Stimulated activated CD8-positive, alpha-beta memory T cell treated with anti-CD3 and anti-CD28 coated beads, Interleukin-15, amount 100 ng/mL, for 48 hours (primary cell): ENCODE results near the gene PKD1L1.

Experiments used
- DNase-seq, 2 donors: peaks; one replicate each; pipeline ENCODE4 v3.0.0-alpha.2; 2020; ENCODE audit warnings: low read depth in 2 of 2

The PKD1L1 gene

GRCh38 chr7:47875406-47875805 is 72.9 kb downstream of the PKD1L1 start:
- no peak for DNase-seq

GRCh38 chr7:47873762-47874161 is 74.5 kb downstream of the PKD1L1 start:
- DNase-seq, result no peak

DNA sequence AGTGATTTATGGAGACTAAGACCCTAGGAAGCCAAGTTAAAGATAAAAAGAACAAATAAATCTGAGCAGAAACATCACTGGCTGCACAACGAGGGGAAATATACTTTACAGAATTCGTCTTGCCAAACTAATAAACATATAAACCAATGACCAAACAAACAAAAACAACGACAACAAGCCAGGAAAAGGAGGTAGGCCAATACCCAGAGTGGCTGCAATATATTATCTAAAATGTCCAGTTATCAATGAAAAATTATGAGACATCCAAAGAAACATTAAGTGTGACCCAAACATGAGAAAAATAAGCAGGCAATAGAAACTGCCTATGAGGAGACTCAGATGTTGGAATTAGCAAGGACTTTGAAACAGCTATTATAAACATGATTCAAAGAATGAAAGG is 81.0 kb downstream of the PKD1L1 start:
- no peak for DNase-seq

- no peak for DNase-seq
Observed at GRCh38 chr7:47866120-47866519, 82.1 kb downstream of the PKD1L1 start.

DNA sequence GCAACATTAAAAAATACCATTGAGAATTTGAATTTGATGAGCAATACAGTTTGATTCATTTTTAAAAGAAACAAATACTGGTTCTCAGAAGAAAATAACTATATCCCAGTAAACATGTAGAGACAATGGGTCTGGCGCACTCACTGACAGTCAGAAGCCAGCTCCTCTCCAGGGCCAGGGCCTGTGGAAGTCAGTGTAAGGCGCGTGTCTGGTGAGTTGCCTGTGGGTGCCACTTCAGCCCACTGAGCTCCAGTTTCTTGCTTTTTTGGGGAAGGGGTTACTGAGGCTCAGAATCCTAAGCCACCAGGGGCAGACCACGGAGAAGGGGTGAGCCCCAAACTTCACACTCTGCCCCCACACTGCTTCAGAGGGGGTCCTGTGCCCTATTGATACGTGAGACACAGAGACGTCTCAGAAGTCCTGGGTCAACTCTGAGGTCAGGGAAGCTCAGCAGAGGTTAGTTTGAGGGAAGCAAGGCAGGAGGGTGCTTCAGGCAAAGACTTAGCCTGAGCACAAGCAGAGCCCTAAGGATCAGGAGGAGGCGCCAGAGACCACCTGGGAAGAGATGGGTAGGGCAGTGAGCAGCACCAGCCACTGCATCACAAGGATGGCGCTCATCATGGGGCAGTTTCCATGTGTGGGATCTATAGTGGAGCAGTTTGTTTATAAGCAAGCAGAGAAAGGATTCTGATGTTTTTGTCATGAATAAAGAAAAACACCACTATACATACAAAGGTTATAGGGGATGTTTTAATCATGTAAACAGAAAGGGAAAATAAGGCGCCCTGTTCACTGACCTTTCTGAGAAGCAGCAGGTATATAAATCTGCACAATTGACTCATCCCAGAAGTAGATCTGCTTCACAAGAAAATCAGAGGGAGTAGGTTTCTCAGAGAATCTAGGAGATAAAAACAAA is 95.7 kb downstream of the PKD1L1 start:
- DNase-seq, result no peak

- no peak for DNase-seq
Observed at GRCh38 chr7:47847207-47847606, 101.1 kb downstream of the PKD1L1 start.

DNA sequence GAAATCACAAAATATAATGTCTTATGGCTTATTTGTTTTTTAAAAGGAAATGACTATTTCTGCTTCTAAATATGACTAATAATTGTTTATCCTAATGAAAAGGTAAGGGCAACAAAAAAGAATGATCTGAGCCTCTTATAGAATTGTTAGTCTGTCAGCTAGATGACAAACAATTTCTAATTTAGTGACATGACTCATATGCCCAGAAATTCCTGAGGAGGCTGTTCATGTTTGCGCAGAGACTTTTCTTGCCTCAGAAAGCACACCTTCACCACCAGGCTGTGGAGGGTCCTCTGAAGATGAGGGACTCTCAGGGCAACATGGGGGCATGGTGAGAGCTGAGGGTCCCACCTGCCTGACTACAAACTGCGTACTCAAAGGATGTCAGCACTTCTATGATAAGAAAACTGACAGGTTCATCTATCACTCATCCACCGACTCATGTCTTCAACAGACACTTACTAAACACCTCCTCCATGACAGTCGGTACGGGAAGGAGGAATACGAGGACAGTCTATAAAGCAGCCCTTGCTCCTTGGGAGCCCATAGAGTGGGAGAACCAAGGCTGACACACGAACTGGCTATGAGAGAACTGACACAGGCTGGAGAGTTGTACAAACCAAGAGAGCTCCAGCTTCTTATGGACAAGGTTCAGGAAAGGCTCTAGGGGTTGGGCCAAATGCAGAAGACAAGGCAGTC is 102.0 kb downstream of the PKD1L1 start:
- no peak for DNase-seq

DNA sequence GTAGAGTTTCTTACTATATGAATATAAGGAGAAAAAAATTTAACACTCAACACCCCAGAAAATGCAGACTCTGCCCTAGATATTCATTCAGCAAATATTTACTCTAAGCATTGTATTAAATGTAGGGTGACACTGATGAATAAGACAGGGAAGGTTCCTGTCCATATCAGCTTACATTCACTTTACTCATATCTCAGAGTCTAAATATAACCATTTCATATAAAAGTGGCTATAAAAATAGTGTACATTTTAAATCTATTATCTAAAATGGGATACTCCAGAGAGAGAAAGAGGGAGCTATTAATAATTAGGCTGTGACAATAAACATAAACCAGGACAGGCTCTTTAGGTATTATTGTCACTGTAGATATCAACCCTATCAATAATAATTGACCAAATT is 104.0 kb downstream of the PKD1L1 start:
- DNase-seq, result no peak

GRCh38 chr7:47843291-47843690 is 105.0 kb downstream of the PKD1L1 start:
- DNase-seq, result no peak

DNA sequence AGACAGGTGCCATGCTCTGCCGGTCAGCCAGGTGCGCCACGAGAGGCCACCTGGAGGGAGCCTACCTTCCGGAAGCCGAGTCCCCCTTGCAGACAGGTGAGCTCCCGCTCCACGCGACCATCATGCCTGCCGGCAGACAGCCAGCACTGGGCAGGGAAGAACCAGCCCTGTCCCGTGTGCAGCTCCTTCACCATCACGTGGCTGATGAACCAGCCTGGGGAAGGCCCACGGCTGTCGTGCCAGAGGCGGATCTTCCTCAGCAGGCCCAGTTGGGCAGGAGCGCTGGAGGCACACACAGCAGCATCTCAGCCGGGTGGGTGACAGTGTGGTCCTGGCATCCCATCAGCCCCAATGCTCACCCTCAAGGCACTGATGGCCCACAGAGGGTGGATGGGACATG is 108.9 kb downstream of the PKD1L1 start:
- no peak for DNase-seq

DNA sequence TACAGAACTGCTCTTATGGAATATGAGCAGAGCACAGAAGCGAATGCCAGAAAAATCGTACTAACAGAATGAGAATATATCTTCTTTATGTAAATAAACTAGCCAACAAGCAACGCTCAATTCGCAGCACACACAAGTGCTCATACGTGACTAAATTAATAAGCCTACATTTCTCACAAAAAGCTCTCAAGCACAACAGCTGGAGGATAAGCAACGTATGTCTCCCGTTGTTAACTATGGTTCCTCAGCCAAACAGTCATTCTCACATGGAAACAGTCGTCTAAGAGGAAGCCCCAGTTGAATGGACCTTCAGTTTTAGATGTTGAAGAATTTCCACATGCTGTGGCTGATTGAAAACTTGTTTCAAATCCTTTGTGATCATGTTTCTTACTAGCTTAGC is 110.4 kb downstream of the PKD1L1 start:
- DNase-seq, result no peak

GRCh38 chr7:47836503-47837202 is 111.6 kb downstream of the PKD1L1 start:
- DNase-seq, result no peak

GRCh38 chr7:47836080-47836479 is 112.2 kb downstream of the PKD1L1 start:
- no peak for DNase-seq

DNA sequence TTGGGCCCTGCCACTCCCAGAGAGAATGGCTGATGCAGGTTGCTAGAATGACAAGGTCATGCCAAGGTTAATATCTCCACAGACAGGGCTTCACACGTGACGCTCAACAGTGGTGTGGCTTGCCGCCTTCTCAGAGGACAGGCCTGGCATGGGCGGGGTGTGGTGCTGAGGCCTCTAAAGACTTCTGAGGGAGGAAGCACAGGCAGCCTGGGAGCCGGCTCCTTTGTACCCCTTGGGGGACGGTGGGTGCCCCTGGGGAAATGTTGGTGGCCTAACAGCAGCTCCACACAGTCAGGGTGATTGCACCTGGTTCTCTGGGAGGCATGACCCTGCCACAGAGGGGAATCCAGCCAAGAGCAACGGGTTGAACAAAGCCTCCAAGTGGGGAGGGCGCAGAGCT is 115.1 kb downstream of the PKD1L1 start:
- no peak for DNase-seq

DNA sequence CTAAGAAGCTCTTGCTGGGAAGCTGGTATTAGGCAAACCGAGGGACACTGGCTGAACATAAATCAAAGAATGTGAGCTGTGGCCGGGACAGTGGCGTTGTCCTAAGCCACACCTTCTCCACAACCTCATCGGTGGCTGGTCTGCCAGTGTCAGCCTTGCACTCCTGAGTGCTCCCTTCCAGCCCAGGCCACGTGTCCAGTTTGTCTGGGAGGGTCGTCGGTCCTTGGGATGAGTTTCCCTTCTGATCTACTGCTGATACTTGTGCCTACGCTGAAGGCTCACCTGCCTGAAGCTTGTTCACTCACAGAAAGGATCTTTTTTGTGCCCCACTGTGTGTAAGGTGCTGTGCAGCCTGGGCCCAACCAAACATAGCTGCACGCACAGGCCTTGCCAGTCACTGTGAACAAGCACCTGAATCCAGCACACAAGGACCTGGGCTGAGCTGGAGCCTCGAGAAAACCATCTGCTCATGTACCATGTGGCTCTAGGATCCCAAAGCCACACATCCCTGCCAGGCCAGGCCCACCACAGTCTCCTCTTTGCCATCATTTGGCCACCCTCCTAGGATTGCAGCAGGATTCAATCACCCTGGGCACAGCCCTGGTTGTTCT is 116.1 kb downstream of the PKD1L1 start:
- DNase-seq, result no peak

- no peak for DNase-seq
Observed at GRCh38 chr7:47830015-47830414, 118.3 kb downstream of the PKD1L1 start.

DNA sequence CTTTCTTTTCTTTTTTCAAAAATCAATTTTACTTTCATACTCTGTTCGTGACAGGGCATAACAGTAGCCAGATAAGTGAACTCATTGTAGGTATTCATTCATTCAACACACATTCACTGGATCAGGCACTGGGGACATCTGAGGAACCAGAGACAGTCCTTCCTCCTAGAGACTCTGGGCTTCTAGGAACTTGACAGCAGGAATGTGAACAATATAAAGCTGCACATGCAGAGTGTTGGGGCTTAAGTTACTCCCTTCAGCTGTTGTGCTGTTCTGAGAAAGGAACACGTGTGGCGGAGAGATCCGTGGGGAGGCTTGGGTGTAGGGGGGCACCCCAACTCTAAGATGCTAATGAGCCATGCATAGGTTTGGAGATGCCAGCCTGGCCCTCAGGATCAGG is 120.4 kb downstream of the PKD1L1 start:
- no peak for DNase-seq

DNA sequence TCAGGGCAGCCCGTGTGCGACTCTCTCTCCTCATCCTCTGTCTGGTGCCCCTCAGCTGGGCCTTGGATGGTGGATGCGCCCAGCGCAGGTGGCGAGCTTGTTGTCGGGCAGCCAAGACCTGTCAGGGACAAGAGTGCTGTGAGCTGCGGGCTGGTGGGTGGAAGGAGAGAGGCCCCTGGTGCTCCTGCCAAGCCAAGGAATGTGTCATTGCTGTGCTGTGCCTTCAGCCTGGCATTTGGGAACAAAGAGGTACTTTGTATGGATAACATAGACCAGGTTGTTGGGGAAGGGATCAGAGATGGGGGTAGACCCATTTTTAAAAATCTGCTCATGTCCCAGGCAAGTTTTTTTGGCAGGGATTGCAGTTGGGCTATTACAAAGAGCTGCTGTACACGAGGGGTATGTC is 120.9 kb downstream of the PKD1L1 start:
- no peak for DNase-seq

DNA sequence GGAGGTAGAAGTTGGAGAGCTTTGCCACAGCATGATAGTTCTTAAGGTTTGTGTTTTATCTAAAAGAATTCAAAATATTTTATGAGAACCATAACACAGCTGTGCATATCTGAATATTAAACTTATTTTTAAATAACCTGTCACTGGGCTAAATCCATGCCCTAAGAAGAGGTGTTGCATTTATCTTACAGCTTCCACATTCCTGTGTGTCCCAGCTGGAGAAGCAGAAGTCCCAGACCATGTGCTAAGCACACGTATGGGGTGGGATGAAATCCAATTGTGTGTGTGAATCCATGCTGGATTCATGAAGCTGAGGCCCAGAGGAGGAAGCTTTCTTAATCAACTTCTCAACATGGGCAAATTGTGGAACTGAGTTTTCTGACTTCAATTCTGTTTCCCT is 121.5 kb downstream of the PKD1L1 start:
- DNase-seq, result no peak

DNA sequence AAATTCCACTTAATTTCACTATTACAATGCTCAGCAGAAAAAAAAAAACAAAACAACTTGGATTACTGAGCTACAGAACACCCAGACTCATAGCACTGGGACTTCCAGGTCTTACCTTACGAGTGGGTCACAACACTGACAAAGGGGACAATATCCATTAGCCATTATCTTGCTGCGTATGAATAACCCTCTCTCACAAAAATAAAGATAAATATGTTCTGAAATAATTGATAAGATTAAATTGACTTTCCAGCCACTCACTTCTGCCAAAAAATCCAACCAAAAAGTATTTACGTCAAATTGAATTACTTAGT is 128.7 kb downstream of the PKD1L1 start:
- DNase-seq, result no peak

DNA sequence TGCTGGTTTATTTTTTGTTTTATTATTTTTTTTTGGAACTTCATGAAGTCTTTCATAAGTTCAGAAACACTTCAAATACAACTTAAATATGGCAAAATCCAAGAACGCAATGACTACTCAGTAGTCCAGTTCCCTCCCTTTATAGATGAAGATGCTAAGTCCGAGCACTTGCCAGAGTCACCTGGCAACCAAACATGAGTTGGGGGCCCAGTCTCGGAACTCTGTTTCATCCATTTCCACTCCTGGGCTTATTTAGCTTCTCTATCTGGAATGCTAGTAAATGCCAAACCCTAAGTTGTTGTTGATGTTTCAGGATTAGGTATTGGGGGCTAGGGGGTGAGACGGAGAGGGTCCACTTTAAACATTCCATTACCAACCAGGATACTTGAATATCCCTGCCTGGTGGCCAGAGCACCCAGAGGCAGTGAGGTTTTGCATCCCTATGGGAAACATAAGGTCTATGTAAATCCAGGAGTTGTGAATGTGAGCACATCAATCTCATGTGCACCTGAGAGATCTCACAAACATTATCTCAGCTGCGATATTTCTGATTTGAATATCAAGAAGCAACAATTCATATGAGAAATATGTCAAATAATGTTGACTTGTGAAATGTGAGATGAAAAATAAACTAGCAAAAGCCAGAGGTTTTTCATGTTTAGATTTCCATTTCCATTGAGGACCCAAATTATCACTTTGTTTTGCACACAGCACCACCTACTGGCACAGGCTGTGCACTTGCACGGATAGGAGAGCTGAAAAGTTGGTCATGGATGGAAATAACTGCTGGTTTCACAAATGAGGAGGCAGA is 129.3 kb downstream of the PKD1L1 start:
- peak in 1 of 2 donors; percentile 20 for DNase-seq
